Measurements from ENCODE around the gene S100A4. TPM values are rescaled to one million over a fixed set of nuclear protein-coding genes. Genes with fewer than 3 reads are reported as not detected.

S100A4 gene
- total RNA-seq = 6.1 and 6.5 TPM in 2 replicates

GRCh38 chr1:153545067-153546055, at the start of gene S100A4:
Gene S100A4 (minus strand): TSS chr1:153545806. CDS start chr1:153544794, 1,012 bp downstream.

GRCh38 chr1:153565529-153566374, 20.1 kb upstream of the S100A4 start, which contains the start of gene S100A2:
Gene S100A2 (minus strand): TSS chr1:153565844. CDS start chr1:153563877, 1,967 bp downstream.

GRCh38 chr1:153548722-153549688, 3.4 kb upstream of the S100A4 start, which contains the start of gene S100A3:
Gene S100A3 (minus strand): TSS chr1:153549258. CDS start chr1:153548485, 773 bp downstream.

GRCh38 chr1:153540394-153541361, 4.9 kb downstream of the S100A4 start, which contains the start of gene S100A5:
Gene S100A5 (minus strand): TSS chr1:153540934. CDS start chr1:153540191, 743 bp downstream.

GRCh38 chr1:153535242-153536011, 10.2 kb downstream of the S100A4 start, which contains the start of gene S100A6:
Gene S100A6 (minus strand): TSS chr1:153535991. CDS start chr1:153535339, 652 bp downstream.

Other genes starting within 250 kb of the S100A4 start
- not detected in 2 replicates for gene PGLYRP3, start 232.9 kb downstream of the S100A4 start, total RNA-seq
- not detected in 2 replicates for gene PGLYRP4, start 197.0 kb downstream of the S100A4 start, total RNA-seq
- not detected in 2 replicates for gene S100A9, start 188.0 kb downstream of the S100A4 start, total RNA-seq
- not detected in 2 replicates for gene S100A12, start 170.2 kb downstream of the S100A4 start, total RNA-seq
- gene S100A8, start 154.7 kb downstream of the S100A4 start, total RNA-seq = not detected in 2 replicates
- not detected in 2 replicates for gene S100A7A, start 129.3 kb downstream of the S100A4 start, total RNA-seq
- gene S100A7, start 85.2 kb downstream of the S100A4 start, total RNA-seq = not detected in 2 replicates
- 237 and 536 TPM in 2 replicates for gene S100A6, start 9.8 kb downstream of the S100A4 start, total RNA-seq
- gene S100A5, start 4.9 kb downstream of the S100A4 start, total RNA-seq = not detected in 2 replicates
- 0.59 and 1.4 TPM in 2 replicates for gene S100A3, start 3.5 kb upstream of the S100A4 start, total RNA-seq
- 0.59 and 1.4 TPM in 2 replicates for gene S100A2, start 20.0 kb upstream of the S100A4 start, total RNA-seq
- gene S100A16, start 67.3 kb upstream of the S100A4 start, total RNA-seq = 146 and 351 TPM in 2 replicates
- gene S100A14, start 70.5 kb upstream of the S100A4 start, total RNA-seq = not detected in 2 replicates
- gene S100A13, start 81.7 kb upstream of the S100A4 start, total RNA-seq = 56.3 and 76.0 TPM in 2 replicates
- gene S100A1, start 82.6 kb upstream of the S100A4 start, total RNA-seq = under 0.01 TPM in 1 of 2 replicates, not detected in the other
- 26.7 and 31.8 TPM in 2 replicates for gene CHTOP, start 88.3 kb upstream of the S100A4 start, total RNA-seq
- gene SNAPIN, start 112.9 kb upstream of the S100A4 start, total RNA-seq = 36.3 and 51.4 TPM in 2 replicates
- gene ILF2, start 125.2 kb upstream of the S100A4 start, total RNA-seq = 166 and 199 TPM in 2 replicates
- under 0.01 and 0.05 TPM in 2 replicates for gene NPR1, start 132.9 kb upstream of the S100A4 start, total RNA-seq
- 34.1 and 55.4 TPM in 2 replicates for gene INTS3, start 182.2 kb upstream of the S100A4 start, total RNA-seq
- gene SLC27A3, start 229.6 kb upstream of the S100A4 start, total RNA-seq = 4.5 and 4.8 TPM in 2 replicates